NCI-H82 treated with DMSO at 0.1 percent for 48 hours (cell line): ENCODE measurements around the gene SEMA6A.
"Not testable (repeated sequence)": the region's sequence is repeated elsewhere in the genome, so short reads cannot be mapped to it uniquely, and the experiment has no call there.

Experiments used
- DNase-seq: peaks from one replicate; lab custom pipeline; 2025; ENCODE audit not compliant: unreplicated experiment; lab: John Stamatoyannopoulos, UW

SEMA6A gene

GRCh38 chr5:116550082-116550481 lies 24.5 kb downstream of the SEMA6A start:
- no peak for DNase-seq

DNA sequence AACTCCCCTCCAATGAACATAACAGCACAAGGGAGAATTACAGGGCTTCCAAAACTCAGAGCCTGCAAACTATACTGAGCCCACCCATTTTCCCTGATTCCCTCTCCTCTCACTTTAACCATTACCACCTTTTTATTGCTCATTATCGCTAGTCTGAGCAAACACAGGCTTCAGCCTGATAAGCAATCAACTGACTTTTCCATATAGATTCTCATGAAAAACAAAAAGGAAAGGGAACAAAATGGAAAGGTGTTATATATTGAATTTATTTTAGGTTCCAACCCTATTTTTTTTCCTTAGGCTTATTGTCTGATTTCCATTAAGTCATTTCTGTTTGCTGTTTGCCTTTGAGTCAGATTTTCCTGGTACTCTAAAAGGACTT lies 27.9 kb downstream of the SEMA6A start:
- DNase-seq: no peak

DNA sequence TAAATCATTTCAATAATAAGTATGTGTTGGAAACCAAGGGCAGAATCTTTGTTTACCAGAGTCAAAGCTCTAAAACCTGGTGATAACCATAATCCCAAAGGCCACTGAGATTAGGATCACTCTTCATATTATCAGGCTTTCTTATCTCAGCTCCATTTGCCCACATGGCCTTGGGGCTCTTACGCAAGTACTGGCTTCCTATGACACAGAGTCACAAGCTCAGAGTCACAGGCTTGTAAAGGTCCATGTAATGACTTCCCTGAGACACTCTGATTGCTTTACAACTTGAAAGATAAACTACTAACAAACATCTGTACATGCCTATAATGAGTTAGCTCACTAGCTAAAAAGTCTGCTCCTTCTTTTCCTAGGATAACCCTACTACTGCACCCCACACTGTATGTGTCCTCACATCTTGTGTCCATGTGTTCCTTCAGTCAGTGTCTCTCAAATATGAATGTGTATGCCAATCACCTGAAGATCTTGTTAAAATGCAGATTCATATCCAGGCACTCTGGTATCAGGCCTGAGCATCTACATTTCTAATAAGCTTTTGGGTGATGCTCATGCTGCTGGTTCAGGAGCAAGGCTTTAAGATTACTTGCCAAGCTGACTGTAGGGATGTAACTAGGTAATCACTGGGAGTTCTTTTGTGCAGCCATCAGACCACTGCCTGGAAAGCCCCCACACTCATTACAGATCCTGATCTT lies 28.4 kb downstream of the SEMA6A start:
- no peak for DNase-seq

DNA sequence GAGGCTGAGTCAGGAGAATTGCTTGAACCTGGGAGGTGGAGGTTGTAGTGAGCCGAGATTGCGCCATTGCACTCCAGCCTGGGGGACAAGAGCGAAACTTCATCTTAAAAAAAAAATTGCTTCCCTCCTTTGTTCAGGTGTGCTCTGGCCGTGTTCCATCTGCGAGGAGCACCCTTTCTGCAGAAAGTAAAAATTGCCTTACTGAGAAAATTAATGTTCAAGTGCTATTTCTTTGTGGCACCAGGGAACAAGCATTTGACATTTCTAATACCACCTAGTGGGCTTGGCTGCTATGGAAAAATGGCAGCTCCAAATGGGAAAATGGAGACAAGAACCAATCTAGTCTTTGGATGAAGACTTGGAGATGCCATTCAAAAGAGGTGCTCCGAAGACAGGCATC lies 29.2 kb downstream of the SEMA6A start:
- DNase-seq: not testable (repeated sequence)

- DNase-seq: no peak
Measured at GRCh38 chr5:116544531-116545241, 29.9 kb downstream of the SEMA6A start.

DNA sequence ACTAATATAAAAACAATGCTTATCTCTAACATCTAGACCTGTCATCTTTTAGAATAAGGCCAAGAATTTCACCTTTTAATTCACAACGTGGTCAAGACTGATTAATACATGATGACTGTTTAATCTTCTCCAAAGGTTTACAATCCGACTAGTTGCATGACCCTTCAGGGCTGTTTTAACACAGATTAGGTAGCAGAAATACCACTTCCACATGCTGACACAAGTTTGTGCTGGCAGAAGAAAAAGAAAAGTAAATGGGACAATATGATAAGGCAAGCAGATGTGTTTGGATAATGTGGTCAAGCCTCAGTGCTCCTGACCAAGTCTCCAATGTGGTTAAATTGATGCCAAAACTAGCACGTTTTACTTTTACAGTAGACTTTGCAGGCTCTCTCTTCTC lies 31.1 kb downstream of the SEMA6A start:
- no peak for DNase-seq

DNA sequence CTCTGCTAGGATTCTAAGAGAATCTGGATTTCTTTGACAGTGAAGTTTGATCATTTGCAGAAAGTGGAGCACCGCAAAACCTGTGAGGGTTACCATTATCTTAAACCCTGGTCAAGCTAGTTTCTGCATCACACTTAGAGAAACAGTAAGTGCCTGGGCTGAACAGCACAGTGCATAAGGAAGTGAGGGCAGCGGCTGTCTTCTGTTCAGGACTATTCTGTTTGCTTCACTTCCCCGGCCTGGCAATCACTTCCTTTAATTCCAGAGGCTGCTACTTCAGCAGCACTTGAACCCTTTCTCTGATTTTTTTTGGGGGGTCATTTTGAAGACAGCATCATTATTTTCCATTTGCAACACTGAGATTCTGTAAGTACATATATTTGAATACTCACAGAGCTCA lies 32.0 kb downstream of the SEMA6A start:
- no peak for DNase-seq

DNA sequence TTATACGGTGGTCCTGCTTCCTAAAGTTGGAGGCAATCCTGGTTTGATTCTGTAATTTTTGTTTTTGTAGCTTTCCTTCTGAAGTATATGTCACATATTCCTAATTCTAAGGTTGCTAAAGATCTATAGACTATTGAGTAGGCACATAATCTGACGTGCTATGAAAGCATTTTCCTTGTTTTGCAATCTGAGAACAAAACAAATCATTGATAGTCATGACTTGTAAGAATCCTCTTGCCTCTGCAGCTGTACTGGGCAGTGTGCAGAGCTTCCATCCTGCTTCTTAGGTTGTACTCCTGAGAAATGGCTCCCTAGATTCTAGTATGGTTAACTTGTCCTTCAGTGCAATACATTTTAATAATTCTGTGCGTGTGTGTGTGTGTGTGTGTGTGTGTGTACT lies 35.4 kb downstream of the SEMA6A start:
- no peak for DNase-seq

DNA sequence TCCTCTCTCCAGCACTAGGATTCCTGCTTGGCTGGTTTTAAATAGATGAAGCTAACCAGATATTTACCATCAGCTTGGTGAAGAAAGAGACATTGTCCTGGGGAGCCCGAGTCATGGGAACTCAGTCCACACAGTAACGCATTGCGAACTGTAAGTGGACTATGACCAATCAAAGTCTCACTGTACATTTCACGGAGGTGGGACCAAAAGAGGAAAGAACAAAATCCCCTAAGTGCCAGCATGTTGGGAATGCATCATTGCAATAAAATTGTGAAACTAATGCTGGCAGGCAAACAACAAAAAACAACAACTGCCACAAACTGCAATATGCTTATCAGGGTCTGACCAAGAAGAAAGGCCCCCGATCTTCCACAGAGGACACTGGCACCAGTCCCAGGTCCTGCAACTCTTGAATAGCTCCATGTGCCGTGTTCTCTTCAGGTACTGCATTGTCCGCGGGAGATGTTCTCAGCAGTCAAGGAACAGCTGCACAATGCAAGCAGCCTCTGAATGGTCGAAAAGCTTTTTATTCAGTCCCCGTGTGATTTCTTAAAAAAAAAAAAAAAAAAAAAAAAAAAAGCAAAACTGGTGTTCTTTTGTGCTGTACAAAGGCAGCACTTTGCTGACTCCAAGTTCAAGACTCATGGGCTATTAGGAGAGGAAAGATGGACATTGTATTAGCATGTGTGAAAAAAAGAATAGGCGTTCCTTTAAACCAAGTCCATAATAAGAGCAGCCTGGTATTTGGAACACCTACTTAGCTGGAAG lies 38.1 kb downstream of the SEMA6A start:
- no peak for DNase-seq

- no peak for DNase-seq
Measured at GRCh38 chr5:116534964-116535651, 39.5 kb downstream of the SEMA6A start.

GRCh38 chr5:116532762-116533525 lies 41.7 kb downstream of the SEMA6A start:
- DNase-seq: peak; percentile 12

DNA sequence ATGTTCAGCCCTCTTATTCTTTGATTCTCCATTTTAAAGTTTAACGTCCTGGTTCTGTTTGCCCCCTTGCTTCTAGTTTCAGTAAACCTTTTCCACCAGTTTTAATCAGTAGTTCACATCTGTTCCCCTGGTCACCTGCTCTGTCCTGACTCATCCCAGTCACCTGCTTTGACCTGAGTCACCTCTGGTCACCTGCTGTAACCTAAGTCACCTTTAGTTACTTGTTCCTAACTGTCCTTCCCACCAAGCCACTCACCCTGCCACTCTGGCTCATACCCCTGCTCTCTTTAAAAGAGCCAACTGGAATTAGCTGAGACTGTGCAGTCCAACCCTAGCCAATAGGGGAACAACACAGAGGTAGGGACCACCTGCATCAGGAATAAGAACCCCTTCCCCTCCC lies 43.0 kb downstream of the SEMA6A start:
- DNase-seq: no peak

DNA sequence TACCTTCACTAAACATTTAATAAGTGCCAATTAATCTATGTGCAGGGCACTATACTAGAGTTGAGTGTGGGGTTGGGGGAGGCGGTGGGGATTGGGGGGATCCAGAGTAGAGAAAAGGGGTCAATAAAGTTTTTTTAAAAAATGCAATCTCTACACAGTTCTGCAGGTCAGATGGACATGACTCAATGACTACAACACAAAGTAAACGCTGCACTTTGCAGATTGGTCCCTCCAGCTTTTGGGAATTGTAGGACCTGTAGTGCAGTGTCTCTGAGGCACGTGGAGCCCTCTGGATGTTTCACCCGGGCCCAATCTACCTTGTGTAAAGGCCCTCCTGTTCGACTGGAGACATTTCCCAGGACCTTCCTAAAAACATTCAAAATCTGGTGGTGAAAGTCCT lies 43.5 kb downstream of the SEMA6A start:
- DNase-seq: no peak

GRCh38 chr5:116530276-116530675 lies 44.3 kb downstream of the SEMA6A start:
- no peak for DNase-seq

GRCh38 chr5:116529615-116530014 lies 45.0 kb downstream of the SEMA6A start:
- DNase-seq: no peak

DNA sequence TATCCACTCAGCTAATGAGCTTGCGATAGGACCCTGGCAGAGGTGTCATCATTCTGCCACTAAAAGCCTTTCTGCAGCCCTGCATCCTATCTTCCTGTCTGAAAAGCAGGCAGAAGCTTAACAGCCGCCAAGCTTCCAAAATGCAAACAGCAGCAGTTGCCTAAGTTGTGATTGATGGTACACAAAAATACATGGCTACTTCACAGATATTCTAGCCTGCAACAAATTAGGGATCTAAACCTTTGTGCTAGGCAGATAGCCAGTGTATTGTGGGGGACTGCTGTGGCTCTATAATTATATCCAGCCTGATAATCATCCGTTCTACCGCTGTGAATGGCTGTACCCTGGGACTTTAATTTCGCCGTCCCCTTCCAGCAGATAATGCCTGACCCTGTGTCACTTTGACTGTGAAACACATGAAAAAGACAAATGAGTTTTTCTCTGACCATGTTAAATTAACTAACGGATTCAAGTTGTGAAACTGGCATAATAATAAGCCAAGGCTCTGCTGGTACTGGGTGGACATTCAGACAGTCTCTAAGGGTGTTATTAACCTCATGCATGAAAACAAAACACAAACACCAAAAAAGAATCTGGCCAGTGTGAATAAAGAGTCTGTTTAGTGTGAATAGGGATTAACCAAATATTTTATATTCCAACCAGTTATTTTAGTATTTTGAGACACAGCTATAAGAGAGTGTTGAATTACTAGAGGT lies 45.9 kb downstream of the SEMA6A start:
- peak; percentile 58 for DNase-seq

DNA sequence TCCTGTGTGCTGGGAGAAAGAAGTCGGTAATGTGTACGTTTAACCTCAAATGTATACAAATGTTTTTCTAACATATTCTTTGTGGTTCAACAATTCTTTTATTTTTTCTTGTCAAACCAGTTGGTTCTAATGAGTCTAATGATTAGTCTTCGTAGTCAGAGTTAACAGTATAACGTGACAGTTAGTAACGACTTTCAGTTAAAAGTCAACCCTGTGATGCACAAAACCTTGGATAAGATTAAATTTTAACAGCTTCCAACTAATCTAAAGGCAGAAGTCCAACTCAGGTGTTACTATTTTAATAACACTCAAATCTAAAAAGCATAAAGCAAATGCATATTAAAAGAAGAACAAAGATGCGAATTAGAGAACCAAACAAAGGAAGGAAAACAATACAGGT lies 47.0 kb downstream of the SEMA6A start:
- DNase-seq: no peak

GRCh38 chr5:116525674-116526073 lies 48.9 kb downstream of the SEMA6A start:
- DNase-seq: no peak

- DNase-seq: peak; percentile 43
Measured at GRCh38 chr5:116524966-116525365, 49.7 kb downstream of the SEMA6A start.
